GM19452 (cell line): ENCODE measurements around the gene NLRP1.
A peak's percentile ranks its signal among the peaks of the same experiment; 100 is the strongest.

Source experiments
- ATAC-seq: cut with Tn5 transposase; IDR thresholded peaks from one replicate; pipeline ENCODE4 v1.9.1; 2021; ENCODE audit not compliant: unreplicated experiment

NLRP1 gene

DNA sequence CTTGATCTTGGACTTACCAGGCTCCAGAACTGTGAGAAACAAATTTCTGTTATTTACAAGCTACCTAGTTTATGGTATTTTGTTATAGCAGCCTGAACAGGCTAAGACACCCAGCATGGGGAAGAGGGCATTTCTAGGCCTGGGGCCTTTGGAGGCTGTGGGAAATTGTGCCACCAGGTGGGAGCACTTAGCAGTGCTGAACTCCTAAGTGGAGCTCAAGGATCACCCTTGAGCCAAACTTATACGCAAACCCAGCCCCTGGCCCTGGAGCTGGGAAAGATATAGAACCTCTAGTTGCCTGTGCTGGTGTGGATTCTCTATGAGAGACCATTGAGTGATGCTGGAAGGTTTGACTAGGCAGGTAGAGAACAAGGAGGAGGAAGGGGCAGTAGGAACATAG, 61.8 kb downstream of the NLRP1 start:
- ATAC-seq = no peak

DNA sequence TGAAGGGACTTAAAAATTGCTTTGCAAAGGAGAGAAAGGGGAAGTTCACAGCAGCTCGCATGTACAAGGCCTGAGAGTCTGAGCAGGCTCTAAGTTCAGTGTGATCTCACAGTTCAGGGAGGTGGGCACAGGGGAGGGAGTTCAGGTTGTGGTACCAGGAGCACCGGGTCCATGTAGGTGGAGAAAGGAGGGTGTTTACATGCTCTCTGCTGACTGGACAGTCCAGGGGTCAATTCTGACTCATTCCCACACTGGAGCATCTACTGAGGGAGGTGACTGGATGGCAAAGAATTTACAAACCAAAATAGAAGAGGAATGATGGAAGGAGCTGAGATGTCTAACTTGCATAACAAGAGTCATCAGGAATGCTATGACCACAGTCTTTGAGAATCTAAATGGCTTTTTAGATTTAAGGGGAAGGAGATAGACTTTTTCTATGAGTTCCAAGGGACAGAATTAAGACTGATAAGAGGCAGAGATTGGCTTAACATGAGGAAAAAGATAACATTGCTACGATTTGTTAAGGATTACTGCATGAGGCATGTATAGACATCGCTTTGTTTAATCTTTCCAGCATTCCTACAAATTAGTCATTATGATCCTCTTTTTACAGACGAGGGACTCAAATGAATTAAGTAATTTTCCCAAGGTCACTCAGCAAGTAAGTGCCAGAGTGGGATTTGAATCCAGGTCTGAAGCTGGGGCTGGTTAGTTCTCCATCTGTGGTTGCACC, 68.1 kb downstream of the NLRP1 start:
- ATAC-seq = no peak

- no peak for ATAC-seq
These were observed 69.3 kb downstream of the NLRP1 start for GRCh38 chr17:5514976-5515375.

- ATAC-seq = no peak
These were observed 70.7 kb downstream of the NLRP1 start for GRCh38 chr17:5513628-5514027.

DNA sequence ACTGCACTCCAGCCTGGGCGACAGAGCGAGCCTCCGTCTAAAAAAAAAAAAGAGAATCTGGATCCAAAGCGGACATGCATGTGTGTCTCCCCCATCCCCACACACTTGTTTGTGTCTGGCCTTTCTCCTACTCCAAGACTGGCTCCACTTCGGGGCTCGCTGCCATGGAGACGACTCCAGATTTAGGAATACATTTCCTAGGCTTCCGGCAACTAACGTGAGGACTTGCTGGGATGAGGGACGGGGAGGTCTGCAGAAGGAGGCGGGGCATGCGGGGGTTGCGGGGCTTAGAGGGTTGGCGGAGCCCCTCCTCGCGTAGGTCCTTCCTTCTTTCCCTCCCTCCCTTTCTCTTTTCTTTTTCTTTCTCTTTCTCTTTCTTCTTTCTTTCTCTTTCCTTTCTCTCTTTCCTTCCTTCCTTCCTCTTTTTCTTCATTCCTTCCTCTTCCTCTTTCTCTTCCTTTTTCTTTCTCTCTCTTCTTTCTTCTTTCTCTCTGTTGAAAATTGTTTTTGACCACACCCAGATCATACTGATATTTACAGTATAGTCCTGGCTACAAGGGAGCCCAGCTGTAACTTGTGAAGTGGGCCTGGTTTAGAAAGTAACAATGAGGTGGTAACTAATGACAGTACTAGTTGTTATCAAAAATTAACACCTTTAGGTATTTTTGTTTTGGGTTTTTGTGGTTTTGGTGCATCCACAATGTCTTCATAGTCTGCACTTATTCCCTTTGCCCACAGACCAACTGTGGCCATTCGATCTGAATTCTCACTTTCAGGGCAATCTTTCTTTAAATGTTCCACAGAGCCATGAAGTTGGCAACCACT, 72.7 kb downstream of the NLRP1 start:
- ATAC-seq = no peak

DNA sequence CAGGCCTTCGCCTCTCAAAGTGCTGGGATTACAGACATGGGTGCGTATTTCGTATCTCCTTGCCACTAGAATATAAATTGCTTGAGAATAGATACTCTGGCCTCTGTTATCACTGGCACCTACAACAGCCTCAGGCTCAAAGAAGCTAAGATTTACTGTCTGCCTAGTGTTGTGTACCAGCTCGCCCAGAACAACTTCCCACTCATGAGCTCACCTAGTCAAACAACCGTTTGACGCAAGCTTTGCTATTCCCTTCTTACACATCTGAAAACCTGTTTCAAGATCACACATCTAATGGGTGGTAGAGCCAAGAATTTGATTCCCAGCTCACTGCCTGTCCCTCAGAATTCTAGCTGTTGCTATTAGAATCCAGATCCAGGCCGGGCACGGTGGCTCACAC, 73.5 kb downstream of the NLRP1 start:
- ATAC-seq = no peak

DNA sequence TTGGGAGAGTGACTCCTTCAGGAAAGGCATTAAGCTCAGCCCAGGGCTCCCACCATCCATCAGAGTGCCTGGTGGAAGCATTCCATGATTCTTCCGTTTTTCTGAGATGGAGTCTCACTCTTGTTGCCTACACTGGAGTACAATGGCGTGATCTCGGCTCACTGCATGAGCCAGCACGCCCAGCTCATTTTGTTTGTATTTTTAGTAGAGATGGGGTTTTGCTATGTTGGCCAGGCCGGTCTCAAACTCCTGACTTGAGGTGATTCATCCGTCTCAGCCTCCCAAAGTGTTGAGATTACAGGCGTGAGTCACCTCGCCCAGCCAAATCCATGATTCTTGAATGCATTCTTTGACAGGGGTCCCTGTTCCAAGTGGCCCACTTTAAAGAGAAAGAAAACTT, 74.8 kb downstream of the NLRP1 start:
- ATAC-seq = no peak

- no peak for ATAC-seq
These were observed 75.5 kb downstream of the NLRP1 start for GRCh38 chr17:5508810-5509209.

GRCh38 chr17:5506307-5506706, 78.0 kb downstream of the NLRP1 start:
- no peak for ATAC-seq

GRCh38 chr17:5502552-5502951, 81.8 kb downstream of the NLRP1 start:
- ATAC-seq = no peak

- ATAC-seq = no peak
These were observed 82.6 kb downstream of the NLRP1 start for GRCh38 chr17:5501685-5502084.

- ATAC-seq = no peak
These were observed 83.5 kb downstream of the NLRP1 start for GRCh38 chr17:5500589-5501391.

DNA sequence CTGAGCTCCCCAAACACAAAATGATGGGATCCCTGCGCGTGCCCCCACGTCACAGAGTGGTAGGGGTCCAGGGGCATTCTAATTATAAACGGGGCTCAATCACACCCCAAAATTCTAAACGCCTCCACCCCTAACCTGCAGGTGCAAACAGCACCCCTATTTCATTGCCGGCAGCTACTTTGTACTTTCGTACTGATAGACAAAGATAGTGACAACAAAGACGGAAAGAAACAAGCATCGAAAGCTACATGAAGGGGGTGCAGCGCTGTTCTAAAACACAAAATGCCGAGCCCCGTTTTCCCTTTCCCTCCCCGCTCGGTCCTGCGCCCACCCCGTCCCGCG, 84.1 kb downstream of the NLRP1 start:
- no peak for ATAC-seq

- ATAC-seq = no peak
These were observed 84.7 kb downstream of the NLRP1 start for GRCh38 chr17:5499476-5500231.

- ATAC-seq = no peak
These were observed 91.3 kb downstream of the NLRP1 start for GRCh38 chr17:5492970-5493369.

DNA sequence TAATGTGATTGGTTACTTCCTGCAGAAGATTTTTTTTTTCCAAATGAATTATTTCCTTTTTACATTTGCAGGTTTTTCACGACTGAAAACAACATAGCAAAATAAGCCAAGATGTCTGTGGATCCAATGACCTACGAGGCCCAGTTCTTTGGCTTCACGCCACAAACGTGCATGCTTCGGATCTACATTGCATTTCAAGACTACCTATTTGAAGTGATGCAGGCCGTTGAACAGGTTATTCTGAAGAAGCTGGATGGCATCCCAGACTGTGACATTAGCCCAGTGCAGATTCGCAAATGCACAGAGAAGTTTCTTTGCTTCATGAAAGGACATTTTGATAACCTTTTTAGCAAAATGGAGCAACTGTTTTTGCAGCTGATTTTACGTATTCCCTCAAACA, 95.6 kb downstream of the NLRP1 start:
- no peak for ATAC-seq

DNA sequence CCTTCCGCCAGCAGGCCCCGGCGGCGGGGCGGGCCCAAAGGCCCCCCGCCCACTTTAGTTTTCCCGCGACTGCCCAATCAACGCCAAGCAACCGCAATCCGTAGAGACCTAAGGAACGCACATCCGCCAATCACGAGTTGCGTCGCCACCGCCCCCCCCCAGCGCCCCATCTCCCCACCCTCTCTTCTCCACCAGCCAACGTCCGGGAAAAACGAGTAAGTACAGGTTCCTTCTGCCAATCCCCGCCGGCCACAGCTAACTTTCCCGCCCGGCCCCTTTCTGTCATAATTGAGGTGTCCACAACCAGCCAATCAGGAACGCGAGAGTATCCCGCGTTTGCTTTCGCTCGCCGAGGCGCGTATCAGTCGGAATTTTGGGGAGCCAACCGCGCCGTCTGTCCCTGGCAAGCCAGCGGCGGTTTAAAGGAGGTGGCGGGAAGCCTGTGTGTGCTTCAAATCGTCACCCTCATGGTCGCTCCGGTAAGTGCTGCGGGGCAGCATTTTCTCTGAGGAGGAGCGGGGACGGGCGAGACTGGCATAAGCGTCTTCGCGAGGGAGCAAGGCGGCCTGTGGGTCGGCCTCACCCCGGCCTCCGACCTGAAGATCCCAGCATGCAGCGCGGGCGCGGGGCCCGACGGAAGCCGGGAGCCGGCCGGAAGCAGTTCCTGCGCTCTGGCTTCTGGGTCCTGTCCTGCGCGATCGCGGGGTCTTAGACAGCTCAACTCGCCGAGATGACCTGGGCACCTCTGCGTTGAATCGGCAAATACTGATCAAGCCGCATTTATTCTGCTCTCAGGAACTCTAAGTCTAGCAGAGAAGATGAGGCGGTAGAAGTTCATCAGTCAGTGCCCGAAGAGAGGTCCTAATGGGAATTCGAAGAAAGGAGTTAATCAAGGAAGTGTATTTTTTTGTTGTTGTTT, 97.8 kb downstream of the NLRP1 start, which contains the start of gene MIS12:
MIS12 (plus strand) TSS at position 361 of the 919 bp plus-strand sequence. CDS start 2,297 bp downstream, outside the sequence.
- ATAC-seq = peak; percentile 82

- peak; percentile 18 for ATAC-seq
These were observed 98.8 kb downstream of the NLRP1 start, which contains the start of gene DERL2 for GRCh38 chr17:5485270-5486205. DERL2 (minus strand) TSS chr17:5486178; CDS start chr17:5486161, 17 bp downstream.

DNA sequence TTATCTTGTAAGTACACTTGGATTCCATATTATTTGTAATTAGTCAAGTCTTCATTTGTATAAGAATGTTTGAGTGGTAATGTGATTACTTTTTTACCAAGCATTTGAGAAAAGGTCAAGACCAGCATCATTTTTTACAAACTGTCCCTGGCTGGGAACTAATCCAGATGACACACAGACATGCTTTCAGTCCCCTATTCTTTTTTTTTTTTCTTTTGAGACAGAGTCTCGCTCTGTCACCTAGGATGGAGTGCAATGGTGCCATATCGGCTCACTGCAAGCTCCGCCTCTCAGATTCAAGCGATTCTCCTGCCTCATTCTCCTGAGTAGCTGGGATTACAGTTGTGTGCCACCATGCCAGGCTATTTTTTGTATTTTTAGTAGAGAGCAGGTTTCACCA, 102.9 kb downstream of the NLRP1 start:
- ATAC-seq = no peak
